Esophagus squamous epithelium (tissue), 4 donors: ENCODE measurements around the gene MYBPC2.

Source experiments
- POLR2A ChIP-seq, 4 donors: fragments of 450-650 bp; IDR thresholded peaks; one replicate each; pipeline ENCODE4 v1.6.1; 2017; ENCODE audit warnings: antibody characterized with exemption in 4 of 4, mild to moderate bottlenecking in 4 of 4, moderate library complexity in 3 of 4
- TF ChIP-seq, protein P1 (sequence below), 6 experiments: fragments of 450-650 bp in 4 of 6; fragments of 200-600 bp in 2 of 6; sonication (generic) in 2 of 6; IDR thresholded peaks; one replicate each; pipeline ENCODE4 v1.5.1; 2016 to 2019; ENCODE audit warnings: antibody characterized with exemption in 6 of 6, mild to moderate bottlenecking in 4 of 6, moderate library complexity in 4 of 6

DNA sequence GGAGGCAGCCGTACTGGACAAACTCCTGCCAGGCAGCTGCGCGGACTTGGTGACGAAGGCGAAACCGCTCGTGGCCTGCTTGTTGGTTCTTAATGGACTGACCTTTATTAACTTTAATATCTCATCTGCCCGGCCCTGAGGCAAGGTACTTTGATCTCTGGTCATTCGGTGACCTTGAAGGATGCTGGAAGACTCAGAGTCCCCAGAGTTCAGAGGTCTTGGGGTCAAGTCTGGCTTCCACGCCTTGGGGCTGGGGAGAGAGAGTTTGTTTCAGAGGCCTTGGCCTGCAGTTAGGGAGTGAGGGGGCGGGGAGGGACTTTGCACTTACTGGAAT is 34.0 kb downstream of the MYBPC2 start:
- TF ChIP-seq, protein P1, sequence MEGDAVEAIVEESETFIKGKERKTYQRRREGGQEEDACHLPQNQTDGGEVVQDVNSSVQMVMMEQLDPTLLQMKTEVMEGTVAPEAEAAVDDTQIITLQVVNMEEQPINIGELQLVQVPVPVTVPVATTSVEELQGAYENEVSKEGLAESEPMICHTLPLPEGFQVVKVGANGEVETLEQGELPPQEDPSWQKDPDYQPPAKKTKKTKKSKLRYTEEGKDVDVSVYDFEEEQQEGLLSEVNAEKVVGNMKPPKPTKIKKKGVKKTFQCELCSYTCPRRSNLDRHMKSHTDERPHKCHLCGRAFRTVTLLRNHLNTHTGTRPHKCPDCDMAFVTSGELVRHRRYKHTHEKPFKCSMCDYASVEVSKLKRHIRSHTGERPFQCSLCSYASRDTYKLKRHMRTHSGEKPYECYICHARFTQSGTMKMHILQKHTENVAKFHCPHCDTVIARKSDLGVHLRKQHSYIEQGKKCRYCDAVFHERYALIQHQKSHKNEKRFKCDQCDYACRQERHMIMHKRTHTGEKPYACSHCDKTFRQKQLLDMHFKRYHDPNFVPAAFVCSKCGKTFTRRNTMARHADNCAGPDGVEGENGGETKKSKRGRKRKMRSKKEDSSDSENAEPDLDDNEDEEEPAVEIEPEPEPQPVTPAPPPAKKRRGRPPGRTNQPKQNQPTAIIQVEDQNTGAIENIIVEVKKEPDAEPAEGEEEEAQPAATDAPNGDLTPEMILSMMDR (IDR thresholded peaks at IDR 0.05) = no peak
- no peak for TF ChIP-seq POLR2A (IDR thresholded peaks at IDR 0.05)
